ENCODE results near the gene NSD1. TPM values are rescaled to one million over a fixed set of nuclear protein-coding genes. Genes with fewer than 3 reads are reported as not detected.

NSD1 gene
- total and polyA plus RNA-seq, 10 of the 15 experiments (the other 5 are each of a cell fraction or from before 2014, with no cell fraction given) = 7.0 to 57.9 (median 30.4) TPM

DNA sequence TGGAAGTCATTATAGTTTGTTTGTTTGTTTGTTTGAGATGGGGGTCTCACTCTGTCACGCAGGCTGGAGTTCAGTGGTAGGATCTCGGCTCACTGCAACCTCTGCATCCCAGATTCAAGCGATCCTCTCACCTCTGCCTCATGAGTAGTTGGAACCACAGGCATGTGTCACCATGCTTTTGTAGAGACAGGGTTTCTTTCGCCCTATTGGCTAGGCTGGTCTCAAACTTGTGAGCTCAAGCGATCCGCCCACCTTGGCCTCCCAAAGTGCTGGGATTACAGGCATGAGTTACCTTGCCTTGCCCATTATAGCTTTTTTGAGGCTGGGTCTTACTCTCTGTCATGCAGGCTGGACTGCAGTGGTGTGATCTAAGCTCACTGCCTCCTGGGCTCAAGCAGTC, 28.8 kb downstream of the NSD1 start:
- Histone ChIP-seq H3K9ac (ENCODE audit: control insufficient read depth, insufficient read depth, low read length) (no peak overlapping the region), H3K4me3 (no peak overlapping the region), H3K79me2 (ENCODE audit: control insufficient read depth, insufficient read depth, low read length) (peaks cover 34% of the 10 kb centered on the region), H3K9me3 (replicated peaks; ENCODE audit: control insufficient read depth, insufficient read depth, low read length) (no peaks in the 10 kb centered on the region), H4K20me1 (ENCODE audit: control insufficient read depth, insufficient read depth) (no peaks in the 10 kb centered on the region), H2AFZ (ENCODE audit: control insufficient read depth, low read depth, low read length) (no peak overlapping the region), H3K36me3 (ENCODE audit: control insufficient read depth in 2 of 2, insufficient read depth in 2 of 2, low read length in 1 of 2) (peaks cover 5 to 7% of the 10 kb centered on the region in 2 experiments), H3K4me1 (ENCODE audit: control insufficient read depth, insufficient read depth, low read length) (peaks cover 34% of the 10 kb centered on the region), H3K27me3 (replicated peaks in 1 of 2; ENCODE audit: control insufficient read depth in 2 of 2, insufficient read depth in 2 of 2, low read length in 1 of 2) (no peaks in the 10 kb centered on the region), H3K4me2 (ENCODE audit: control insufficient read depth, insufficient read depth) (no peak overlapping the region), H3K27ac (ENCODE audit: control insufficient read depth, insufficient read depth) (no peak overlapping the region)
- in situ Hi-C loops (cut with MboI) = no loop called here
- WGBS (ENCODE audit: insufficient coverage, insufficient replicate concordance, low lambda C conversion rate, missing lambda C conversion rate) = over 99% methylated on average over 6 of the region's 6 CpGs
- POLR2A ChIA-PET = interaction anchor here (0.6 kb wide), 1 partner anchor 25 kb away, joined by 3 read pairs; no protein-coding TSS in a partner anchor
- no peak for DNase-seq (ENCODE audit: low read depth, low spot score)
- CTCF ChIA-PET = interaction anchor here (1.3 kb wide), 1 partner anchor 49 kb away, joined by 3 read pairs; no protein-coding TSS in a partner anchor
- RAD21 ChIA-PET (ENCODE audit: unreplicated experiment) = no interaction called here
- FAIRE-seq = no peak
- SMC1A ChIA-PET (ENCODE audit: uncharacterized antibody, unreplicated experiment) = no interaction called here
- no TSS peak for BruUV-seq (replicated peaks)
- intact Hi-C loops (cut with micrococcal nuclease; ENCODE audit: unreplicated experiment) = no loop called here
- TF ChIP-seq ZNF217 (IDR thresholded peaks at IDR 0.05) = no peak
- no peak for TF ChIP-seq RBBP5 (conservative IDR thresholded peaks at IDR 0.05)
- TF ChIP-seq RAD51 (IDR thresholded peaks at IDR 0.05) = no peak
- no peak for TF ChIP-seq SPI1 (IDR thresholded peaks at IDR 0.05; ENCODE audit: borderline replicate concordance, insufficient read depth, low read depth, low read length)
- TF ChIP-seq, protein P1, sequence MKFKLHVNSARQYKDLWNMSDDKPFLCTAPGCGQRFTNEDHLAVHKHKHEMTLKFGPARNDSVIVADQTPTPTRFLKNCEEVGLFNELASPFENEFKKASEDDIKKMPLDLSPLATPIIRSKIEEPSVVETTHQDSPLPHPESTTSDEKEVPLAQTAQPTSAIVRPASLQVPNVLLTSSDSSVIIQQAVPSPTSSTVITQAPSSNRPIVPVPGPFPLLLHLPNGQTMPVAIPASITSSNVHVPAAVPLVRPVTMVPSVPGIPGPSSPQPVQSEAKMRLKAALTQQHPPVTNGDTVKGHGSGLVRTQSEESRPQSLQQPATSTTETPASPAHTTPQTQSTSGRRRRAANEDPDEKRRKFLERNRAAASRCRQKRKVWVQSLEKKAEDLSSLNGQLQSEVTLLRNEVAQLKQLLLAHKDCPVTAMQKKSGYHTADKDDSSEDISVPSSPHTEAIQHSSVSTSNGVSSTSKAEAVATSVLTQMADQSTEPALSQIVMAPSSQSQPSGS (IDR thresholded peaks at IDR 0.05; ENCODE audit: low read length) = no peak
- TF ChIP-seq, protein P2, sequence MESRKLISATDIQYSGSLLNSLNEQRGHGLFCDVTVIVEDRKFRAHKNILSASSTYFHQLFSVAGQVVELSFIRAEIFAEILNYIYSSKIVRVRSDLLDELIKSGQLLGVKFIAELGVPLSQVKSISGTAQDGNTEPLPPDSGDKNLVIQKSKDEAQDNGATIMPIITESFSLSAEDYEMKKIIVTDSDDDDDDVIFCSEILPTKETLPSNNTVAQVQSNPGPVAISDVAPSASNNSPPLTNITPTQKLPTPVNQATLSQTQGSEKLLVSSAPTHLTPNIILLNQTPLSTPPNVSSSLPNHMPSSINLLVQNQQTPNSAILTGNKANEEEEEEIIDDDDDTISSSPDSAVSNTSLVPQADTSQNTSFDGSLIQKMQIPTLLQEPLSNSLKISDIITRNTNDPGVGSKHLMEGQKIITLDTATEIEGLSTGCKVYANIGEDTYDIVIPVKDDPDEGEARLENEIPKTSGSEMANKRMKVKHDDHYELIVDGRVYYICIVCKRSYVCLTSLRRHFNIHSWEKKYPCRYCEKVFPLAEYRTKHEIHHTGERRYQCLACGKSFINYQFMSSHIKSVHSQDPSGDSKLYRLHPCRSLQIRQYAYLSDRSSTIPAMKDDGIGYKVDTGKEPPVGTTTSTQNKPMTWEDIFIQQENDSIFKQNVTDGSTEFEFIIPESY (IDR thresholded peaks at IDR 0.05) = no peak
- TF ChIP-seq, protein P3, sequence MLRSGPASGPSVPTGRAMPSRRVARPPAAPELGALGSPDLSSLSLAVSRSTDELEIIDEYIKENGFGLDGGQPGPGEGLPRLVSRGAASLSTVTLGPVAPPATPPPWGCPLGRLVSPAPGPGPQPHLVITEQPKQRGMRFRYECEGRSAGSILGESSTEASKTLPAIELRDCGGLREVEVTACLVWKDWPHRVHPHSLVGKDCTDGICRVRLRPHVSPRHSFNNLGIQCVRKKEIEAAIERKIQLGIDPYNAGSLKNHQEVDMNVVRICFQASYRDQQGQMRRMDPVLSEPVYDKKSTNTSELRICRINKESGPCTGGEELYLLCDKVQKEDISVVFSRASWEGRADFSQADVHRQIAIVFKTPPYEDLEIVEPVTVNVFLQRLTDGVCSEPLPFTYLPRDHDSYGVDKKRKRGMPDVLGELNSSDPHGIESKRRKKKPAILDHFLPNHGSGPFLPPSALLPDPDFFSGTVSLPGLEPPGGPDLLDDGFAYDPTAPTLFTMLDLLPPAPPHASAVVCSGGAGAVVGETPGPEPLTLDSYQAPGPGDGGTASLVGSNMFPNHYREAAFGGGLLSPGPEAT (IDR thresholded peaks at IDR 0.05; ENCODE audit: low read depth) = no peak
- no peak for TF ChIP-seq RUNX3 (IDR thresholded peaks at IDR 0.05; ENCODE audit: low read length)
- TF ChIP-seq ZNF622 (IDR thresholded peaks at IDR 0.05) = no peak
- TF ChIP-seq JUNB (IDR thresholded peaks at IDR 0.05) = no peak
- TF ChIP-seq SMAD1 (IDR thresholded peaks at IDR 0.05; ENCODE audit: low read depth, partially characterized antibody) = no peak
- TF ChIP-seq SREBF2 (IDR thresholded peaks at IDR 0.05; ENCODE audit: low read length) = no peak
- ATAC-seq = no peak
